GM18870 (cell line): Measurements from ENCODE around the gene CLSTN2.

Experiments
- ATAC-seq: cut with Tn5 transposase; IDR thresholded peaks from one replicate; pipeline ENCODE4 v1.9.1; 2021; ENCODE audit warnings: moderate library complexity; ENCODE audit not compliant: unreplicated experiment

CLSTN2 gene

DNA sequence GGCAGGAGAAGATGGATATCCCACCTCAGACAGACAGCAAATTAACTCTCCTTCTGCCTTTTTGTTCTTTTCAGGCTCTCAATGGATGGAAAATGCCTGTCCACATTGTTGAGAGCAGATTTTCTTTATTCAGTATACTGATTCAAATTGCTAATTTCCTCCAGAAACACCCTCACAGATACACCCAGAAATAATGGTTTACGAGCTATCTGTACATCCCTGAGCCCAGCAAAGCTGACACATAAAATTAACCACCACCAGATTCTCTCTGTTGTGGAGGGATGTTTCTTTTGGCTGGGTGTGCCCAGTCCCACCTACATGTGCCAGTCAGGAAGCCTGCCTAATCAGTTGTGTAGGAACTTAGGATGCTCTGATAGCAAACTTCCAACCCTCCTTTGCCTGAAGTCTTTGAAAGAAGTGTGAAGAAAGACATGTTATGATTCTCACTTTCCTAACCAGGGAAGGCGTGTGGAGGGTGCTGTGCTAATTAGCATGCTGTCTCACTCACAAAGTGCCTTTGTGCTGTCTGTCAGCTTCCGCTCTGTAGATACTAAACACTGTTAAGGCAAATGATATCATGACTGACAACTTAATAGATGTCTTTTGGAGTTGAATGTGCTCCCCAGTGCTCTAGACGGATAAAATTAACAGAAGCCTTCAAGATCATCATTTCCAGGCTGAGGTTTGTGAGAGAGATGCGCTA lies 208.5 kb downstream of the CLSTN2 start:
- ATAC-seq, result no peak

GRCh38 chr3:140145528-140145927 lies 210.5 kb downstream of the CLSTN2 start:
- no peak for ATAC-seq

GRCh38 chr3:140146668-140147067 lies 211.7 kb downstream of the CLSTN2 start:
- ATAC-seq, result no peak

- no peak for ATAC-seq
Measured at GRCh38 chr3:140147965-140148490, 213.0 kb downstream of the CLSTN2 start.

DNA sequence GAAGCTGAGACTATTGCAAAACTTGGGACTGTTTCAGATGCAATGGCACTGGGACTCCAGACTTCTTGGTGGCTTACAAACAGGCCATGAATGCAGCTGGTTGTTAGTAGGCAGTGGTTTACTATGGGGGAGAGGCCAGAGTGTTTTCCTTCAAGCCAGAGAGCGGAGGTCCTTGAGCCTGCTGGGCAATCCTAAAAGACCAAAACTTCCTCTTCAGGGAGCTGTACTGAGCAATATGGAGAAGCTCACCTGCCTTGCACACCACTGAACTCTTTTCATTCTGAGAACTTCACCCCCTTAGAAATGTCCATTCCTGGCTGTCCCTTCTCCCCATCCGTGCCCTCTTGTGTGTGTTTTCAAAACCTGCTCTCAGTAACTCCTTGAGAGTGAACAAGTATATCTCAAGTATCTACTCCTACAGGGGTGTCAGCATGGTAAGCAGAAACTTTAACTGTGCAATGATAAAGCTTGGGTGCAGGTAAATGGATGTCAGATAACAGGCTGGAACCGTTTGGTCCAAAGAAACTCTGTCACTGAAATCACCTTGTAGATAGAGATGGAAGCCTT lies 213.9 kb downstream of the CLSTN2 start:
- no peak for ATAC-seq

DNA sequence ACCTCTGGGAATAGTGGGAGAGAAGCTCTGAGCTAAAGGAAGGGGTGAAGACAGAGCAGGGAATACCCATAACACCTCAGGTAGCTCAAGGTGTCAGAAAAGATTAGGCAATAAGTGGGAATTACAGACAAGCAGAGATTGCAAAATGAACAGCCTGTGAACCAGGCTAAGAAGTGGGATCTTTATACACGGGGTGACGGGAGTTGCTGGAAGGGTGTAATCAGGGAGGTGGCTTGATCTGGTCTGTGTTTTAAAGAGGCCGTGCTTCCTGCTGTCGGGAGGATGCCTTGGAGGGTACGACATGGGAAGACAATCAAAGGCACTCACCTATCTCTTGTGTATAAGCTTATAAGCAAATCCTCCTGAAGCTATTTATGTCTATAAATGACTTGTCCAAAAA lies 216.3 kb downstream of the CLSTN2 start:
- ATAC-seq, result no peak

GRCh38 chr3:140152851-140153639 lies 218.1 kb downstream of the CLSTN2 start:
- no peak for ATAC-seq

- ATAC-seq, result no peak
Measured at GRCh38 chr3:140153736-140154135, 218.8 kb downstream of the CLSTN2 start.

GRCh38 chr3:140157161-140157560 lies 222.2 kb downstream of the CLSTN2 start:
- no peak for ATAC-seq

GRCh38 chr3:140159646-140160045 lies 224.7 kb downstream of the CLSTN2 start:
- ATAC-seq, result no peak

GRCh38 chr3:140160553-140160952 lies 225.6 kb downstream of the CLSTN2 start:
- ATAC-seq, result no peak

DNA sequence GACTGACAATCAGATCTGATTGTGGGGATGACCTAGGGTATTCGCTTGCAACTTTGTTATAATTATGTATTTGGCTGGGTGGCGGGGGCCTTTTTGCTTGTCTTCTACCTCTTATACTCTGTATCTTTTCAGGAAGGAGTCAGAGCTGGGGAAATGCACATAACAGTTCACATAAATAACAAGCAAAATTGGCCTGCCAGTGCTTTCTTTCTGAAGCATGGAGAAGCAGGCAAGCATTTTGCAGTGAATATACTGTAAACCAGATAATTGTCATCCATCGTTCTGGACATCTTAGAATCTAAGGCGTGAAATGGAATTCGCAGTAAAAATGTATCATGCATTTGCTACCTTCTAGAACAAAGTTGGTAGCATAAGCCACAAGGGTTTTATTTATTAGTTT lies 227.6 kb downstream of the CLSTN2 start:
- no peak for ATAC-seq

GRCh38 chr3:140163159-140163763 lies 228.3 kb downstream of the CLSTN2 start:
- no peak for ATAC-seq

- ATAC-seq, result no peak
Measured at GRCh38 chr3:140164156-140164555, 229.2 kb downstream of the CLSTN2 start.

GRCh38 chr3:140164922-140165590 lies 230.1 kb downstream of the CLSTN2 start:
- ATAC-seq, result no peak

- no peak for ATAC-seq
Measured at GRCh38 chr3:140165781-140166180, 230.8 kb downstream of the CLSTN2 start.

GRCh38 chr3:140166861-140167599 lies 232.0 kb downstream of the CLSTN2 start:
- ATAC-seq, result no peak

- ATAC-seq, result no peak
Measured at GRCh38 chr3:140167600-140168281, 232.8 kb downstream of the CLSTN2 start.

- ATAC-seq, result peak; percentile 97
Measured at GRCh38 chr3:140170612-140171011, 235.6 kb downstream of the CLSTN2 start.

- ATAC-seq, result no peak
Measured at GRCh38 chr3:140176526-140176925, 241.5 kb downstream of the CLSTN2 start.
